GM19240 (cell line): ENCODE data around the gene RASEF.
"Not testable (repeated sequence)": the region's sequence is repeated elsewhere in the genome, so short reads cannot be mapped to it uniquely, and the experiment has no call there.

ENCODE experiments used
- DNase-seq: peaks from one replicate; pipeline ENCODE4 v3.0.0; 2011; ENCODE audit warnings: low spot score; ENCODE audit not compliant: insufficient read length

The RASEF gene

DNA sequence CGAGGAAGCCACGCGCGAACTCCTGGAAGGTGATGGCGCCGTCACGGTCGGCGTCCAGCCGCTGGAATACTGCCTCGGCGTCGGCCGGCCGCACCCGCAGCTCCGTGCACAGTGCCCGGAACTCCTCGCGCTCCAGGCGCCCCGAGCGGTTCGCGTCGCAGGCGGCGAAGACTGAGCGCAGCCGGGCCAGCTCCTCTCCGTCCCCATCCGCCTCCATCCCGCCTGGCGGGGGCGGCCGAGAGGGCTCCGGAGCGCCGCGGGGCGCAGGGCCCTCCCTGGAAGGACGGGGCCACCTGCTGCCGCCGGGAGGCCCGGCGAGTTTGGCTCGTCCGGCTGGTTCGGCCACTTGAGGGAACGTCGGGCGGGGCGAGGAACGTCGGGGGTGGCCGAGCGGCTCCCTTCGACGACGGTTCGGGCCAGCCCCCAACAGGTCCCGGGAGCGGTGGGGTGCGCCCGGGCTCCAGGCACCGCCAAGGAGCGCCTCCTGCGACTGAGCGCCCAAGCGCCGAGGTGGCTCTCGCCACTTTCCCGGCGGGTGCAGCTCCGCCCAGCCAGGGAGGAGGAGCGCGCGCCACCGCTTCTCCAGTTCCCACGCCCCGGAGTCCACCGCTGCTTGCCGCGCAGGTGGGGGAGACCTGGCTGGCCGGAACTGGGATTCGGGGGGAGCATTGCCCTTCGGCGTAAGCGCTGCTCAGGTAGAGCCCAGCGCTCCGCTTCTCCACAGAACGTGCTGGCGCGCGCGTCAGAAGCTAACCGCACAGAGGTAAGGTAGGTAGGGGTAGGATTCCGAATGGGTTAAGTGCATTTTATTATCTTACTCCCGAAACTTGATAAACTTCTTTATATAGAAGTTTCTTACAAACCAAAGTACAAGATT is at the start of gene RASEF:
RASEF (minus strand) TSS at position 492 of the 877 bp plus-strand sequence; CDS start at position 217, 275 bp downstream.
- DNase-seq, result no peak

DNA sequence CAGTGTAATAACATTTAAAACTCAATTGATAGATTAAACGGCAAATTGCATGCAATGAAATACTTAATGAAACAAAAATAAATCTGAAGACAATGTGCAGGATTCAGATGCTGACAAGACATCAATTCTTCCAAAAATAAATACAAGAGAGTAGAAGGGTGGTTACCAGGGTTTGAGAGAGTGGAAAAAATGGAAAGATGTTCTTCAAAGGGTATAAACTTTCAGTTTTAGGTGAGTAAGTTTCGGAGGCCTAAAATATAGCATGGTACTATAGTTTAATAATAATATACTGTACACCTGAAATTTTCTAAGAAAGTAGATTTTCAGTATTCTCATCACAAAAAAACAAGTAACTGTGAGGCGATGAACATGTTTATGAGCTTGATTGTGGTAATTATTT is 48.2 kb upstream of the RASEF start:
- DNase-seq, result no peak

- DNase-seq, result no peak
These were observed 46.4 kb upstream of the RASEF start for GRCh38 chr9:83109296-83109695.

DNA sequence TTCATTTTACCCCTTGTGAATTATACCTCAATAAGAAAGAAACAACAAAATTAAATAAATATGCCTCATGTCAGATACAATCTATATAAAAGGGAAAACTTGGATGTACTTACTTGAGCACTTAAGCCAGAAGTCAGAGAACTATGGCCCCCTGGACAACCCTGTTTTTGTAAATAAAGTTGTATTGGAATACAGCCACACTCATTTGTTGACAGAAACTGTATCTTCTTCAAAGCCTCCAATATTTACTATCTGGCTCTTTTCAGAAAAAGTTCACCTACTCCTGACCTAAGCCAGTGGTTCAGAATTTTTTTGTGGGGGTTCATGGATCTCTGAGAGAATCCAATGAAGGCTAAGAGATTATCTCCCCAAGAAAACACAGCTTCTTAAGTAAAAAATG is 45.3 kb upstream of the RASEF start:
- DNase-seq, result no peak

DNA sequence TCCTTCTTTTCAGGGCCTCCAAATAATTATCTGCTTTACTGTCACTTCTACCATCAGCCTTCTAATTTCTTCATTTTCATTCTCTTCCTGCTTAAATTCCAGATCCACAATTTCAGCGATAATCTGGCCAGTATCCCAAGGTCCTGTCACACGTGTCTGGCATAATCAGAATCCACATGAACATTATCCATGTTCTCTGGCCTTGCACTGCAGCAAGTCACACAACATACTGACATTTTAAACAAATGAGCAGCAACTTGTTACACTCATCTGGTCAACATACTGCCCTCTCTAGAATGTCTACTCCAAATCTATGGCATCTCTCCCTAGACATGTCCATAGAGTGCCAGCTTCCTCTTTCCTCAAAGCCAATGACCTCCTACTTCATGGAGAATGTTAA is 43.8 kb upstream of the RASEF start:
- no peak for DNase-seq

GRCh38 chr9:83106263-83106662 is 43.3 kb upstream of the RASEF start:
- no peak for DNase-seq

DNA sequence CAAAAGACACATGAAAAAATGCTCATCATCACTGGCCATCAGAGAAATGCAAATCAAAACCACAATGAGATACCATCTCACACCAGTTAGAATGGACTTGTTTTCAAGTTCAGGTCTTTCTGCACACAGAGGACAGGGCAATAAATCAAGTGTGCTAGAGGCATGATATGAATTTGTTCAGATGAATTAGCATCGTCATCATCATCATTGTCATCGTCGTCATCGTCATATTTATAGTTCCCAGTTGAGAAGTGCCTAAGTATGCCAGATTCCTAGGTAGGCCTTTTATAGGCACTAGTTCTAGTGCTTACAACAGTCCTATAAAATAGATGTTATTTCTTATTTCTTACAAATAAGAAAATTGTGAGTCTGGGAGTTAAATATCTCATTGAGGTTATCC is 34.7 kb upstream of the RASEF start:
- DNase-seq, result no peak

- DNase-seq, result not testable (repeated sequence)
These were observed 30.4 kb upstream of the RASEF start for GRCh38 chr9:83093311-83093710.

DNA sequence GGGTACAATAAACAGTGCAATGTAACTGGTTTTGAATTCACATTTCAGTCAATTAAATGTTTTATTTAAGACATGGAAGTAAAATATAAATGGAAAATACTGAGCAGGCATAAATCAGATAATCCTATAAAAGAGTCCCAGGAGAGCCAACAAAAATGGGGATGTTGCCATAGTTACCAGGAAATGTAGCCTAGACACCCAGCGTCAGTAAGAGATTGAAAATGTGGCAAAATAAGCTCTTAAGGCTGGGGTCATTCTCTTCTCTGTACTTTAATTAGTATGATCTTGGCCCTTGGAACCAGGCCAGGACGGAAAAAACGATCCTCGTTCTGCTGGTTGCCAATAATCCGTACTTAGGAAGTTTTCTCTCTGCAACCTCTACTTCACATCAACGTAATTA is 18.9 kb upstream of the RASEF start:
- no peak for DNase-seq

- no peak for DNase-seq
These were observed 18.1 kb upstream of the RASEF start for GRCh38 chr9:83081010-83081409.

DNA sequence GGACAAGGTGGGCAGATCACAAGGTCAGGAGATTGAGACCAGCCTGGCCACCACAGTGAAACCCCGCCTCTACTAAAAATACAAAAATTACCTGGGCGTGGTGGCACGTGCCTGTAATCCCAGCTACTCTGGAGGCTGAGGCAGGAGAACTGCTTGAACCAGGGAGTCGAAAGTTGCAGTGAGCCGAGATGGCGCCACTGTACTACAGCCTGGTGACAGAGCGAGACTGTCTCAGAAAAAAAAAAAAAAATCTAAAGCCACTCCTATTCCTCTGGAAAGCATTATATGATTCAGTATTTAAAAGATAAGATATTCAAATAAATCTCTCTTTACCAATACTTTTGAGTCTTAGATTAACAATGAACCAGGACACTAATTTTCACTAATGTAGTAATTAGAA is 13.0 kb upstream of the RASEF start:
- DNase-seq, result not testable (repeated sequence)

DNA sequence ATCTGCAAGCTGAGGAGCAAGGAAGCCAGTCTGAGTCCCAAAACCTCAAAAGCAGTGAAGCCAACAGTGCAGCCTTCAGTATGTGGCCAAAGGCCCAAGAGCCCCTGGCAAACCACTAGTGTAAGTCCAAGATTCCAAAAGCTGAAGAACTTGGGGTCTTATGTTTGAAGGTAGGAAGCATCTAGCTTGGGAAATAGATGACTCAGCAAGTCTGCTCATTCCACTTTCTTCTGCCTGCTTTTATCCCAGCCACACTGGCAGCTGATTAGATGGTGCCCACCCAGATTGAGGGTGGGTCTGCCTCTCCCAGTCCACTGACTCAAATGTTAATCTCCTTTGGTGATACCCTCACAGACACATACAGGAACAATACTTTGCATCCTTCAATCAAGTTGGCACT is 9.6 kb upstream of the RASEF start:
- not testable (repeated sequence) for DNase-seq

GRCh38 chr9:83071626-83072025 is 8.7 kb upstream of the RASEF start:
- no peak for DNase-seq

DNA sequence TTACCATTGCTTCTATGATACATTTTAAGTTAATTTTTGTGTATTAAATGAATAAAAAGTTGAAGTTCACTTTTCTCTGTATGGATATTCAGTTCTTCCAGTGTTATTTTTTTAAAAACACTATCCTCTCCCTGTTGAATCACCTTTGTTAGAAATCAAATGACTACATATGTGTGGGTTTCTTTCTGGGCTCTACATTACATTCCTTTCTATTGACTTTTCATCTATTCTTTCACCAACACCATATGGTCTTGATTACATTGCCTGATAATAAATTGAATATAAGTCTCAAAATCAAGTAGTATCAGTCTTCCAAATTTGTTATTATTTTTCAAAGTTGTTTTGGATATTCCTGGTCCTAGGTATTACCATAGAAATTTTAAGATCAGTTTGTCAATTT is 7.3 kb upstream of the RASEF start:
- DNase-seq, result no peak

DNA sequence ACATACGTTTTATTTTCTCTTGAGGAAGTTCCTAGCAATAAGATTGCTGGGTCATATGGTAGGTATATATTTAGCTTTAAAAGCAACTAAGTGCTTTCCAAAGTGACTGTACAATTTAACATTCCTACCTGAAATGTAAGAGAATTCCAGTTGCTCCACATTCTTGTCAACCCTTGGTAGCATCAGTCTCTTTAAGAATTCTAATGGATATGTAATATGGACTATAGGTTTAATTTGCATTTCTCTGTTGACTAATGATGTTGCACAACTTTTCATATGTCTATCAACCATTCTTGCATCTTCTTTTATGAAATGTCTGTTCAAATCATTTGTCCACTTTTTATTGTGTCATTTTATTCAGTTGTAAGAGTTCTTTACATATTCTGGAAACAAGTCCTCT is 6.7 kb upstream of the RASEF start:
- DNase-seq, result no peak

- DNase-seq, result no peak
These were observed 5.5 kb upstream of the RASEF start for GRCh38 chr9:83068414-83068813.

GRCh38 chr9:83067579-83067978 is 4.6 kb upstream of the RASEF start:
- no peak for DNase-seq

DNA sequence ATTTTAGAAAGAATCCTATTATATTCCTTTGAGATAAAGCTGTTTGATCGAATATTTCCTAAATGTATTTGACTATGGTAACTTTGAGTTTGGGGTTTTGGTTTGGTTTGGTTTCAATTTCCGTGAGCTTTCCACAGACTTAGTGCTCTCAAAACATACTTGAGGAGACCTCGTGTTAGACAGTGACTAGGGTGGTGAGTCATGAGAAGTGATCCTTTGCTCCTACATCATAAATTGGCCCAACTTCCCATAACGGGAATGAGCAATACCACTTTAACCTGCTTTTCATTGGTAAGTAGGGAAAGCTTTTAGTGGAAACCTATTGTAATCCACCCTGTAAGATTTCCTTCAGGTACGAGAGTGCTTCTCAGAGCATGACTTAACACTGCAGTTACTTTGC is 3.8 kb upstream of the RASEF start:
- DNase-seq, result no peak

DNA sequence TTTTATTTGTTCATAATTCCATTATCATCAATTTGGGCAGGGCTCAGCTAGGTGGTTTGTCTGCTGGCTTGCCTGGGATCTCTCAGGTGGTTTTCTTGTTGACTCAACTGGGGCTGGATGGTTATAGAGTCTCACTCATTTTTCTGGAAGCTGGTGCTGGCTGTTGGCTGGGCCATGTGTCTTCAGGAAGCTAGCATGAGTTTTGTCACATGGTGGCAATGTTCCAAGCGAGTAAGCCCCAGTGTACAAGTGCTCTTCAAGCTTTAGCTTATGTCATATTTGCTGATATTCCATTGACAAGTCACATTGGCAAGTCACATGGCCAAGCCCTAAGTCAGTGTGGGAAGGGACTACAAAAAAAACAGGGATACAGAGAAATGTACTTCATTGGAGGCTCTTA is 2.3 kb upstream of the RASEF start:
- DNase-seq, result no peak

- DNase-seq, result no peak
These were observed 822 bp downstream of the RASEF start for GRCh38 chr9:83061990-83062650.

DNA sequence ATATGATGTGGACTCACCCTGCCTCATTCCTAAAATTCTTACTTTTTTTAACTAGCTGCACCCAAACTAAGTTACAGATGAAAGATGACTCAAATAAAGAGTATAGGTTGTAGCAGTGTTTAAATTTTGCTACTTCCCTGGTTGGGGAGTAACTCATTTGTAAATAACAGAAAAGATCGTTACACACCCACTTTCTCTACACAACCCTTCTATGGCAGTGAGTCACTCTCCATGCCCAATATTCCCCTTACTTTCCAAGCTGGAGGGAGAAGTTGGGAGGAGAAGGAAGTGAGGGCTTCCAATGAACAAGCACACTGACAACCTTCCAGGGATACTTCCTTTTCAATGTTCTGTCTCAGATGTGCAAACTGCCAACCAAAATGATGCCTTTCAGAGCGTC is 1.9 kb downstream of the RASEF start:
- DNase-seq, result no peak

DNA sequence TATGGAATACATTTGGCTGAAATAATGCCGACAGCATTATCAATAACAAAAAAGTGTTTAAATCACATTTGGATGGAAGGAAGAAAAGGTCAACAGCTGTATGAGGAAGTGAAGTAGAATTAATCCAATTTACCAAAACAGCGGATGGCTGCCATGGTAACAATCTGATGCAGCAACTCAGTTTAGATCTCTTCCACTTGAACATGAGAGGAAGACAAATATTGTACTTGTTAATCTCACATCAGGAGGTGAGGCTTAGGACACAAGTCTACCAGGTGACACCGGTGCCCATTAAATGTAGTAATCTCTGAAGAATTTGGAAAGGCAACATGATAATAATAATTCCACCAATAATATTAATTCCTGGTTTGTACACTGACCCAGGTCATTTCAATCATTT is 2.4 kb downstream of the RASEF start:
- no peak for DNase-seq

GRCh38 chr9:83059417-83059816 is 3.5 kb downstream of the RASEF start:
- DNase-seq, result no peak
